H9 (cell line): ENCODE results near the gene F7. TPM values are rescaled to one million over a fixed set of nuclear protein-coding genes. Genes with fewer than 3 reads are reported as not detected.

Experiments used
- DNase-seq: peaks from one replicate; pipeline ENCODE4 v3.0.0-alpha.2; 2017
- H2AFZ ChIP-seq: one replicate; pipeline ENCODE4 v1.6.1; 2013; ENCODE audit warnings: mild to moderate bottlenecking, low read length, control low read depth, moderate library complexity
- H2AK5ac ChIP-seq: 2 replicates; pipeline ENCODE4 v1.6.1; 2013; ENCODE audit warnings: low read length, control low read depth, mixed read lengths; ENCODE audit not compliant: insufficient read length
- H2BK120ac ChIP-seq: one replicate; pipeline ENCODE4 v1.6.1; 2013; ENCODE audit warnings: low read depth, mild to moderate bottlenecking, low read length, control low read depth, inconsistent platforms; ENCODE audit not compliant: poor library complexity, severe bottlenecking
- H2BK12ac ChIP-seq: 2 replicates; pipeline ENCODE4 v1.6.1; 2013; ENCODE audit warnings: low read length, control low read depth, mixed read lengths, low read depth; ENCODE audit not compliant: insufficient read length
- H2BK15ac ChIP-seq: 2 replicates; pipeline ENCODE4 v1.6.1; 2013; ENCODE audit warnings: low read depth, low read length, control low read depth
- H2BK20ac ChIP-seq: one replicate; pipeline ENCODE4 v1.6.1; 2013; ENCODE audit warnings: low read depth, mild to moderate bottlenecking, low read length, control low read depth, inconsistent platforms; ENCODE audit not compliant: poor library complexity, severe bottlenecking
- H2BK5ac ChIP-seq: 2 replicates; pipeline ENCODE4 v1.6.1; 2013; ENCODE audit warnings: low read length, control low read depth, mixed read lengths; ENCODE audit not compliant: insufficient read length
- H3K14ac ChIP-seq: 2 replicates; pipeline ENCODE4 v1.6.1; 2013; ENCODE audit warnings: low read length, control low read depth; ENCODE audit not compliant: insufficient read depth
- H3K18ac ChIP-seq: 2 replicates; pipeline ENCODE4 v1.6.1; 2013; ENCODE audit warnings: low read depth, mild to moderate bottlenecking, mixed read lengths, low read length, control low read depth; ENCODE audit not compliant: insufficient read length
- H3K23ac ChIP-seq: 2 replicates; pipeline ENCODE4 v1.6.1; 2013; ENCODE audit warnings: low read length, control low read depth, mixed read lengths, low read depth; ENCODE audit not compliant: insufficient read length
- H3K23me2 ChIP-seq: 2 replicates; pipeline ENCODE4 v1.6.1; 2013; ENCODE audit warnings: low read depth, mild to moderate bottlenecking, mixed read lengths, low read length, control low read depth; ENCODE audit not compliant: insufficient read length, poor library complexity, severe bottlenecking
- H3K27ac ChIP-seq: 2 replicates; pipeline ENCODE4 v1.5.1; 2013; ENCODE audit warnings: low read length, control low read depth, mixed read lengths, low read depth; ENCODE audit not compliant: insufficient read length
- H3K27me3 ChIP-seq: 2 replicates; pipeline ENCODE4 v1.6.1; 2013; ENCODE audit warnings: low read length, control low read depth, inconsistent platforms; ENCODE audit not compliant: insufficient read depth
- H3K4ac ChIP-seq: 2 replicates; pipeline ENCODE4 v1.6.1; 2013; ENCODE audit warnings: low read depth, mild to moderate bottlenecking, control low read depth, inconsistent platforms, low read length, moderate library complexity
- H3K4me1 ChIP-seq: 2 replicates; pipeline ENCODE4 v1.6.1; 2013; ENCODE audit warnings: low read length, control low read depth, inconsistent platforms; ENCODE audit not compliant: insufficient read depth
- H3K4me2 ChIP-seq: 2 replicates; pipeline ENCODE4 v1.6.1; 2013; ENCODE audit warnings: low read length, control low read depth, mixed read lengths; ENCODE audit not compliant: insufficient read length, insufficient read depth
- H3K56ac ChIP-seq: 2 replicates; pipeline ENCODE4 v1.6.1; 2013; ENCODE audit warnings: low read depth, mild to moderate bottlenecking, mixed read lengths, low read length, control low read depth; ENCODE audit not compliant: insufficient read length
- H3K79me1 ChIP-seq: 2 replicates; pipeline ENCODE4 v1.6.1; 2013; ENCODE audit warnings: low read depth, mild to moderate bottlenecking, moderate library complexity, low read length, control low read depth, inconsistent platforms; ENCODE audit not compliant: insufficient read depth, poor library complexity, severe bottlenecking
- H3K79me2 ChIP-seq: 2 replicates; pipeline ENCODE4 v1.6.1; 2013; ENCODE audit warnings: low read length, control low read depth, inconsistent platforms; ENCODE audit not compliant: insufficient read depth
- H3K9ac ChIP-seq: 2 replicates; pipeline ENCODE4 v1.6.1; 2013; ENCODE audit warnings: low read length, control low read depth, mixed read lengths; ENCODE audit not compliant: insufficient read length; ENCODE audit errors: extremely low read depth
- H3K9me3 ChIP-seq: one replicate; pipeline ENCODE4 v1.6.1; 2013; ENCODE audit warnings: low read depth, low read length, inconsistent platforms; ENCODE audit not compliant: control insufficient read depth
- H3T11ph ChIP-seq: one replicate; pipeline ENCODE4 v1.6.1; 2013; ENCODE audit warnings: mild to moderate bottlenecking, low read length, control low read depth, inconsistent platforms
- H4K20me1 ChIP-seq: one replicate; pipeline ENCODE4 v1.6.1; 2013; ENCODE audit not compliant: control insufficient read depth, insufficient read length, insufficient read depth
- H4K5ac ChIP-seq: 2 replicates; pipeline ENCODE4 v1.6.1; 2013; ENCODE audit warnings: low read depth, mild to moderate bottlenecking, mixed read lengths, low read length, control low read depth; ENCODE audit not compliant: insufficient read length
- H4K8ac ChIP-seq: replicated peaks from 2 replicates; pipeline ENCODE4 v1.6.1; 2013; ENCODE audit warnings: low read length, control low read depth, mixed read lengths, low read depth; ENCODE audit not compliant: insufficient read length
- H4K91ac ChIP-seq: 2 replicates; pipeline ENCODE4 v1.6.1; 2013; ENCODE audit warnings: low read depth, mild to moderate bottlenecking, moderate library complexity, mixed read lengths, low read length, control low read depth; ENCODE audit not compliant: insufficient read length
- H3K27ac Mint-ChIP-seq, 3 experiments: 2 replicates in 2 of 3; 3 replicates in 1 of 3; pipeline ENCODE4 v1.8.0; 2020 to 2021; ENCODE audit warnings: mixed read lengths in 3 of 3, mild to moderate bottlenecking in 1 of 3, moderate library complexity in 1 of 3
- H3K27me3 Mint-ChIP-seq: 2 replicates; pipeline ENCODE4 v1.8.0; 2021; ENCODE audit warnings: low read depth, mild to moderate bottlenecking, moderate library complexity, mixed read lengths
- H3K36me3 Mint-ChIP-seq, 3 experiments: 2 replicates in 2 of 3; 3 replicates in 1 of 3; pipeline ENCODE4 v1.8.0; 2020 to 2021; ENCODE audit warnings: low read depth in 3 of 3, mixed read lengths in 3 of 3; ENCODE audit not compliant: insufficient read depth in 1 of 3
- H3K4me1 Mint-ChIP-seq, 2 experiments: 2 replicates each; pipeline ENCODE4 v1.8.0; 2020; ENCODE audit warnings: mixed read lengths in 2 of 2
- H3K4me3 Mint-ChIP-seq, 2 experiments: 2 replicates in 1 of 2; 3 replicates in 1 of 2; pipeline ENCODE4 v1.8.0; 2020 to 2021; ENCODE audit warnings: mild to moderate bottlenecking in 2 of 2, mixed read lengths in 2 of 2, moderate library complexity in 1 of 2
- H3K9me3 Mint-ChIP-seq, 2 experiments: 2 replicates in 1 of 2; 3 replicates in 1 of 2; pipeline ENCODE4 v1.8.0; 2020; ENCODE audit warnings: mild to moderate bottlenecking in 2 of 2, mixed read lengths in 2 of 2, moderate library complexity in 1 of 2
- WGBS: extraction: QIAGEN DNeasy Blood & Tissue Kit; methylation state at CpG from one replicate; pipeline ENCODE4 v1.1.7; 2013; ENCODE audit warnings: missing lambda C conversion rate, low lambda C conversion rate, mixed read lengths; ENCODE audit not compliant: insufficient read length; ENCODE audit errors: extremely low coverage; 5-methylcytosine and 5-hydroxymethylcytosine counted together
- total RNA-seq: library from RNA; stranded (reverse); gene quantifications from 2 replicates; pipeline ENCODE4 v1.2.1, GENCODE V29; 2021
- TF ChIP-seq, protein P1 (sequence below): fragments of 200-600 bp; sonication (generic); conservative IDR thresholded peaks from 3 replicates; pipeline ENCODE4 v1.8.0; 2021; ENCODE audit warnings: antibody characterized with exemption, mild to moderate bottlenecking

Gene F7
- total RNA-seq, 1 experiment from 2014 or later: 0.81 TPM

- no peak overlapping the region; the same call in 1 of the 2 replicates for H3K14ac ChIP-seq
- no peaks in the 10 kb centered on the region for H3K79me1 ChIP-seq
- no peak overlapping the region for H2BK12ac ChIP-seq
- H3K79me2 ChIP-seq: no peaks in the 10 kb centered on the region
- TF ChIP-seq, protein P1, sequence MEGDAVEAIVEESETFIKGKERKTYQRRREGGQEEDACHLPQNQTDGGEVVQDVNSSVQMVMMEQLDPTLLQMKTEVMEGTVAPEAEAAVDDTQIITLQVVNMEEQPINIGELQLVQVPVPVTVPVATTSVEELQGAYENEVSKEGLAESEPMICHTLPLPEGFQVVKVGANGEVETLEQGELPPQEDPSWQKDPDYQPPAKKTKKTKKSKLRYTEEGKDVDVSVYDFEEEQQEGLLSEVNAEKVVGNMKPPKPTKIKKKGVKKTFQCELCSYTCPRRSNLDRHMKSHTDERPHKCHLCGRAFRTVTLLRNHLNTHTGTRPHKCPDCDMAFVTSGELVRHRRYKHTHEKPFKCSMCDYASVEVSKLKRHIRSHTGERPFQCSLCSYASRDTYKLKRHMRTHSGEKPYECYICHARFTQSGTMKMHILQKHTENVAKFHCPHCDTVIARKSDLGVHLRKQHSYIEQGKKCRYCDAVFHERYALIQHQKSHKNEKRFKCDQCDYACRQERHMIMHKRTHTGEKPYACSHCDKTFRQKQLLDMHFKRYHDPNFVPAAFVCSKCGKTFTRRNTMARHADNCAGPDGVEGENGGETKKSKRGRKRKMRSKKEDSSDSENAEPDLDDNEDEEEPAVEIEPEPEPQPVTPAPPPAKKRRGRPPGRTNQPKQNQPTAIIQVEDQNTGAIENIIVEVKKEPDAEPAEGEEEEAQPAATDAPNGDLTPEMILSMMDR: no peak
- H2BK120ac ChIP-seq: no peak overlapping the region
- no peaks in the 10 kb centered on the region for H4K20me1 ChIP-seq
- H2BK20ac ChIP-seq: no peak overlapping the region
- no peak overlapping the region for H4K5ac ChIP-seq
- peaks cover 3 to 11% of the 10 kb centered on the region in 2 experiments for H3K4me1 Mint-ChIP-seq
- H4K8ac ChIP-seq: no peak overlapping the region
- H3K4ac ChIP-seq: no peak overlapping the region
- no peaks in the 10 kb centered on the region for H3K9me3 Mint-ChIP-seq
- H3K27me3 ChIP-seq: no peaks in the 10 kb centered on the region
- H3K4me1 ChIP-seq: no peaks in the 10 kb centered on the region
- H3K56ac ChIP-seq: no peak overlapping the region
- no peak overlapping the region for H3K23ac ChIP-seq
- no peak overlapping the region for H4K91ac ChIP-seq
- no peak overlapping the region for H2AK5ac ChIP-seq
- peak; percentile 27 for DNase-seq
- no peak overlapping the region for H3K9ac ChIP-seq
- H2BK5ac ChIP-seq: no peak overlapping the region
- no peak overlapping the region for H3K27ac ChIP-seq
- H3K4me3 Mint-ChIP-seq: no peak overlapping the region
- no peak overlapping the region for H3T11ph ChIP-seq
- no peaks in the 10 kb centered on the region for H3K36me3 Mint-ChIP-seq
- no peak overlapping the region for H3K4me2 ChIP-seq
- H3K27ac Mint-ChIP-seq: no peak overlapping the region
- no CpG with 5 or more reads among the region's 39 CpGs for WGBS
- H2BK15ac ChIP-seq: no peak overlapping the region
- no peak overlapping the region for H2AFZ ChIP-seq
- H3K18ac ChIP-seq: no peak overlapping the region
- H3K23me2 ChIP-seq: no peaks in the 10 kb centered on the region
- peaks cover 3% of the 10 kb centered on the region; the same call in 1 of the 2 replicates for H3K27me3 Mint-ChIP-seq
- no peaks in the 10 kb centered on the region for H3K9me3 ChIP-seq
Observed at GRCh38 chr13:113143466-113144254, 38.1 kb downstream of the F7 start.
